Naive thymus-derived CD4-positive, alpha-beta T cell (primary cell): Measurements from ENCODE around the gene HEATR3. TPM values are rescaled to one million over a fixed set of nuclear protein-coding genes. Genes with fewer than 3 reads are reported as not detected.

Experiments used
- ATAC-seq: fragments of 150-1000 bp; cut with Tn5 transposase; 2 replicates; pipeline ENCODE4 v1.10.0; 2021; ENCODE audit warnings: mild to moderate bottlenecking, moderate library complexity
- CTCF ChIA-PET: fragments of 350-600 bp; sonication (Branson Sonifier 250); formaldehyde crosslinking; loops from one replicate; lab custom pipeline; 2021; ENCODE audit warnings: antibody characterized with exemption; lab: Charles Lee
- POLR2A ChIA-PET: fragments of 350-600 bp; sonication (Branson Sonifier 250); formaldehyde crosslinking; loops from one replicate; lab custom pipeline; 2021; ENCODE audit warnings: antibody characterized with exemption, inconsistent platforms; lab: Charles Lee
- DNase-seq, 9 donors: peaks; one replicate each; pipeline versions ENCODE4 v3.0.0 to v3.0.0-alpha.2; 2020 to 2022; ENCODE audit warnings: mixed read lengths in 1 of 9
- H3K27ac ChIP-seq: one replicate; pipeline ENCODE4 v1.7.0; 2013; ENCODE audit warnings: mild to moderate bottlenecking, low read depth, low read length, moderate library complexity
- H3K27me3 ChIP-seq, 2 donors: one replicate each; pipeline ENCODE4 v1.7.0; 2013; ENCODE audit warnings: low read length in 2 of 2, mild to moderate bottlenecking in 2 of 2, moderate library complexity in 2 of 2; ENCODE audit not compliant: control insufficient read depth in 2 of 2, insufficient read depth in 2 of 2
- H3K36me3 ChIP-seq, 3 experiments: 1 replicate in 2 of 3; 2 replicates in 1 of 3; pipeline ENCODE4 v1.7.0; 2013; ENCODE audit warnings: low read length in 3 of 3, mild to moderate bottlenecking in 3 of 3, moderate library complexity in 1 of 3; ENCODE audit not compliant: insufficient read depth in 3 of 3, control insufficient read depth in 2 of 3
- H3K4me1 ChIP-seq, 2 donors: one replicate each; pipeline ENCODE4 v1.7.0; 2013; ENCODE audit warnings: low read length in 2 of 2, mild to moderate bottlenecking in 2 of 2, moderate library complexity in 1 of 2; ENCODE audit not compliant: control insufficient read depth in 2 of 2, insufficient read depth in 2 of 2
- H3K4me3 ChIP-seq: 2 replicates; pipeline ENCODE4 v1.7.0; 2013; ENCODE audit warnings: mild to moderate bottlenecking, low read length
- H3K9me3 ChIP-seq, 3 experiments: 1 replicate in 2 of 3; 2 replicates in 1 of 3; pipeline ENCODE4 v1.7.0; 2013; ENCODE audit warnings: low read length in 3 of 3; ENCODE audit not compliant: control insufficient read depth in 2 of 3
- H3K27ac Mint-ChIP-seq, 9 donors: one replicate each; pipeline ENCODE4 v1.8.0; 2020 to 2022; ENCODE audit warnings: mixed read lengths in 9 of 9, mild to moderate bottlenecking in 8 of 9, moderate library complexity in 5 of 9, inconsistent platforms in 2 of 9
- H3K27me3 Mint-ChIP-seq, 5 donors: one replicate each; pipeline ENCODE4 v1.8.0; 2021 to 2022; ENCODE audit warnings: mixed read lengths in 5 of 5, mild to moderate bottlenecking in 1 of 5
- H3K36me3 Mint-ChIP-seq, 5 donors: one replicate each; pipeline ENCODE4 v1.8.0; 2020 to 2022; ENCODE audit warnings: mixed read lengths in 5 of 5, mild to moderate bottlenecking in 3 of 5, inconsistent platforms in 1 of 5
- H3K4me1 Mint-ChIP-seq, 7 donors: one replicate each; pipeline ENCODE4 v1.8.0; 2020 to 2022; ENCODE audit warnings: mixed read lengths in 7 of 7, mild to moderate bottlenecking in 3 of 7, inconsistent platforms in 1 of 7
- H3K4me3 Mint-ChIP-seq, 10 donors: one replicate each; pipeline ENCODE4 v1.8.0; 2020 to 2022; ENCODE audit warnings: mild to moderate bottlenecking in 10 of 10, mixed read lengths in 10 of 10, moderate library complexity in 6 of 10, inconsistent platforms in 2 of 10
- H3K9me3 Mint-ChIP-seq, 11 donors: one replicate each; pipeline ENCODE4 v1.8.0; 2020 to 2022; ENCODE audit warnings: mixed read lengths in 11 of 11, mild to moderate bottlenecking in 4 of 11, inconsistent platforms in 1 of 11, moderate library complexity in 1 of 11
- intact Hi-C, 2 donors: fragments of 100-400 bp; cut with micrococcal nuclease; formaldehyde crosslinking; loops; one replicate each; pipeline ENCODE4 v1.15.1; 2023
- polyA plus RNA-seq, 2 donors: library from polyadenylated mRNA; unstranded; fragments of 300-500 nt; fragmentation: Illumina TruSeq; gene quantifications; one replicate each; pipeline ENCODE4 v1.2.3, GENCODE V29; 2021
- total RNA-seq, 6 experiments: library from RNA in 5 of 6; stranded (reverse) in 5 of 6; gene quantifications; 1 replicate in 5 of 6; 2 replicates in 1 of 6; pipeline ENCODE4 v1.2.3 and lab custom pipeline; 2021 to 2026

HEATR3 gene
- total and polyA plus RNA-seq, 7 experiments from 2014 or later = 5.7 to 27.5 (median 21.1) TPM

- Histone ChIP-seq H3K4me3 (no peak overlapping the region), H3K9me3 (no peaks in the 10 kb centered on the region), H3K27me3 (no peaks in the 10 kb centered on the region), H3K27ac (no peak overlapping the region), H3K4me1 (no peaks in the 10 kb centered on the region), H3K36me3 (no peaks in the 10 kb centered on the region)
- Mint-ChIP-seq H3K27me3 (peaks cover 0 to 38% (median 9%) of the 10 kb centered on the region in 5 donors), H3K9me3 (no peaks in the 10 kb centered on the region), H3K4me1 (peaks cover 0 to 3% (median 0%) of the 10 kb centered on the region in 7 donors), H3K27ac (no peak overlapping the region), H3K4me3 (no peak overlapping the region), H3K36me3 (no peaks in the 10 kb centered on the region)
- ChIA-PET POLR2A (no interaction called here), CTCF (no interaction called here)
- intact Hi-C loops = no loop called here
- DNase-seq (no peak), ATAC-seq (no peak)
Observed at GRCh38 chr16:50045412-50045811, 20.4 kb upstream of the HEATR3 start.

- Mint-ChIP-seq H3K36me3 (no peaks in the 10 kb centered on the region), H3K4me1 (peaks cover 0 to 3% (median 0%) of the 10 kb centered on the region in 7 donors), H3K4me3 (no peak overlapping the region), H3K9me3 (peaks cover 0 to 6% (median 0%) of the 10 kb centered on the region in 11 donors), H3K27ac (no peak overlapping the region), H3K27me3 (peaks cover 0 to 46% (median 10%) of the 10 kb centered on the region in 5 donors)
- Histone ChIP-seq H3K27ac (no peak overlapping the region), H3K27me3 (no peaks in the 10 kb centered on the region), H3K36me3 (no peaks in the 10 kb centered on the region), H3K9me3 (no peaks in the 10 kb centered on the region), H3K4me3 (no peak overlapping the region), H3K4me1 (no peaks in the 10 kb centered on the region)
- DNase-seq (no peak), ATAC-seq (no peak)
- intact Hi-C loops = no loop called here
- CTCF ChIA-PET = no interaction called here
- POLR2A ChIA-PET = no interaction called here
Observed at GRCh38 chr16:50046853-50047252, 18.9 kb upstream of the HEATR3 start.

- no peak overlapping the region for H3K27ac Mint-ChIP-seq
- POLR2A ChIA-PET = no interaction called here
- H3K36me3 Mint-ChIP-seq = no peaks in the 10 kb centered on the region
- ATAC-seq (no peak), DNase-seq (no peak)
- CTCF ChIA-PET = no interaction called here
- no peaks in the 10 kb centered on the region for H3K36me3 ChIP-seq
- H3K4me3 Mint-ChIP-seq = no peak overlapping the region
- peaks cover 3 to 48% (median 10%) of the 10 kb centered on the region in 5 donors for H3K27me3 Mint-ChIP-seq
- H3K9me3 ChIP-seq = no peaks in the 10 kb centered on the region
- no peak overlapping the region for H3K4me3 ChIP-seq
- intact Hi-C loops = no loop called here
- peaks cover 0 to 3% (median 0%) of the 10 kb centered on the region in 7 donors for H3K4me1 Mint-ChIP-seq
- no peaks in the 10 kb centered on the region for H3K27me3 ChIP-seq
- H3K4me1 ChIP-seq = no peaks in the 10 kb centered on the region
- H3K27ac ChIP-seq = no peak overlapping the region
- H3K9me3 Mint-ChIP-seq = peaks cover 0 to 6% (median 0%) of the 10 kb centered on the region in 11 donors
Observed at GRCh38 chr16:50047864-50048263, 17.9 kb upstream of the HEATR3 start.

- DNase-seq (no peak), ATAC-seq (no peak)
- Mint-ChIP-seq H3K4me1 (peaks cover 0 to 3% (median 0%) of the 10 kb centered on the region in 7 donors), H3K36me3 (peaks cover 0 to 7% (median 2%) of the 10 kb centered on the region in 5 donors), H3K27me3 (peaks cover 0 to 28% (median 6%) of the 10 kb centered on the region in 5 donors), H3K27ac (no peak overlapping the region), H3K4me3 (no peak overlapping the region), H3K9me3 (peaks cover 0 to 13% (median 4%) of the 10 kb centered on the region in 11 donors)
- POLR2A ChIA-PET = no interaction called here
- intact Hi-C loops = no loop called here
- no peak overlapping the region for H3K4me3 ChIP-seq
- H3K36me3 ChIP-seq = no peaks in the 10 kb centered on the region
- H3K27ac ChIP-seq = no peak overlapping the region
- H3K9me3 ChIP-seq = peaks cover 0 to 6% (median 0%) of the 10 kb centered on the region in 3 experiments
- no peaks in the 10 kb centered on the region for H3K4me1 ChIP-seq
- CTCF ChIA-PET = no interaction called here
- no peaks in the 10 kb centered on the region for H3K27me3 ChIP-seq
Observed at GRCh38 chr16:50050802-50051201, 15.0 kb upstream of the HEATR3 start.

GRCh38 chr16:50056226-50056625 lies 9.5 kb upstream of the HEATR3 start:
- Mint-ChIP-seq H3K9me3 (peaks cover 0 to 28% (median 9%) of the 10 kb centered on the region in 11 donors), H3K36me3 (peaks cover 0 to 7% (median 6%) of the 10 kb centered on the region in 5 donors), H3K4me1 (peaks cover 0 to 4% (median 0%) of the 10 kb centered on the region in 7 donors), H3K27ac (no peak overlapping the region), H3K27me3 (peaks cover 0 to 16% (median 4%) of the 10 kb centered on the region in 5 donors), H3K4me3 (no peak overlapping the region)
- Histone ChIP-seq H3K9me3 (peaks cover 0 to 8% (median 0%) of the 10 kb centered on the region in 3 experiments), H3K27ac (no peak overlapping the region), H3K27me3 (no peaks in the 10 kb centered on the region), H3K4me1 (no peaks in the 10 kb centered on the region), H3K36me3 (no peaks in the 10 kb centered on the region), H3K4me3 (no peak overlapping the region)
- intact Hi-C loops = no loop called here
- ChIA-PET POLR2A (interaction anchor here (0.6 kb wide), 1 partner anchor 114 kb away, joined by 3 read pairs; no protein-coding TSS in a partner anchor), CTCF (no interaction called here)
- no peak for ATAC-seq
- DNase-seq = no peak

- Histone ChIP-seq H3K4me1 (no peaks in the 10 kb centered on the region), H3K27ac (no peak overlapping the region), H3K9me3 (peaks cover 0 to 8% (median 0%) of the 10 kb centered on the region in 3 experiments), H3K36me3 (no peaks in the 10 kb centered on the region), H3K27me3 (no peaks in the 10 kb centered on the region), H3K4me3 (no peak overlapping the region)
- Mint-ChIP-seq H3K36me3 (peaks cover 0 to 7% (median 7%) of the 10 kb centered on the region in 5 donors), H3K4me3 (no peak overlapping the region), H3K27me3 (peaks cover 0 to 4% (median 3%) of the 10 kb centered on the region in 5 donors), H3K4me1 (peaks cover 0 to 4% (median 0%) of the 10 kb centered on the region in 7 donors), H3K9me3 (peaks cover 0 to 24% (median 8%) of the 10 kb centered on the region in 11 donors), H3K27ac (peak overlapping the region in 1 of 9 donors; percentile 59)
- ATAC-seq (no peak), DNase-seq (no peak)
- ChIA-PET POLR2A (no interaction called here), CTCF (no interaction called here)
- intact Hi-C loops = no loop called here
Observed at GRCh38 chr16:50058091-50058771, 7.5 kb upstream of the HEATR3 start.
